T-helper 2 cell treated with Interferon-gamma antibody and Interleukin-4, amounts not matched to agents 100 ng/mL and 5 ng/mL, for 36 hours (primary cell): ENCODE results near the gene UBXN7. TPM values are rescaled to one million over a fixed set of nuclear protein-coding genes. Genes with fewer than 3 reads are reported as not detected.
"Not testable (repeated sequence)": the region's sequence is repeated elsewhere in the genome, so short reads cannot be mapped to it uniquely, and the experiment has no call there.

Source experiments
- intact Hi-C: fragments of 100-400 bp; cut with micrococcal nuclease; formaldehyde crosslinking; loops from one replicate; pipeline ENCODE4 v1.15.1; 2023
- total RNA-seq: library from RNA; stranded (reverse); gene quantifications from 2 replicates; pipeline ENCODE4 v1.2.3, GENCODE V29; 2022

The UBXN7 gene, protein sequence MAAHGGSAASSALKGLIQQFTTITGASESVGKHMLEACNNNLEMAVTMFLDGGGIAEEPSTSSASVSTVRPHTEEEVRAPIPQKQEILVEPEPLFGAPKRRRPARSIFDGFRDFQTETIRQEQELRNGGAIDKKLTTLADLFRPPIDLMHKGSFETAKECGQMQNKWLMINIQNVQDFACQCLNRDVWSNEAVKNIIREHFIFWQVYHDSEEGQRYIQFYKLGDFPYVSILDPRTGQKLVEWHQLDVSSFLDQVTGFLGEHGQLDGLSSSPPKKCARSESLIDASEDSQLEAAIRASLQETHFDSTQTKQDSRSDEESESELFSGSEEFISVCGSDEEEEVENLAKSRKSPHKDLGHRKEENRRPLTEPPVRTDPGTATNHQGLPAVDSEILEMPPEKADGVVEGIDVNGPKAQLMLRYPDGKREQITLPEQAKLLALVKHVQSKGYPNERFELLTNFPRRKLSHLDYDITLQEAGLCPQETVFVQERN
- 47.9 and 49.7 TPM in 2 replicates for total RNA-seq

DNA sequence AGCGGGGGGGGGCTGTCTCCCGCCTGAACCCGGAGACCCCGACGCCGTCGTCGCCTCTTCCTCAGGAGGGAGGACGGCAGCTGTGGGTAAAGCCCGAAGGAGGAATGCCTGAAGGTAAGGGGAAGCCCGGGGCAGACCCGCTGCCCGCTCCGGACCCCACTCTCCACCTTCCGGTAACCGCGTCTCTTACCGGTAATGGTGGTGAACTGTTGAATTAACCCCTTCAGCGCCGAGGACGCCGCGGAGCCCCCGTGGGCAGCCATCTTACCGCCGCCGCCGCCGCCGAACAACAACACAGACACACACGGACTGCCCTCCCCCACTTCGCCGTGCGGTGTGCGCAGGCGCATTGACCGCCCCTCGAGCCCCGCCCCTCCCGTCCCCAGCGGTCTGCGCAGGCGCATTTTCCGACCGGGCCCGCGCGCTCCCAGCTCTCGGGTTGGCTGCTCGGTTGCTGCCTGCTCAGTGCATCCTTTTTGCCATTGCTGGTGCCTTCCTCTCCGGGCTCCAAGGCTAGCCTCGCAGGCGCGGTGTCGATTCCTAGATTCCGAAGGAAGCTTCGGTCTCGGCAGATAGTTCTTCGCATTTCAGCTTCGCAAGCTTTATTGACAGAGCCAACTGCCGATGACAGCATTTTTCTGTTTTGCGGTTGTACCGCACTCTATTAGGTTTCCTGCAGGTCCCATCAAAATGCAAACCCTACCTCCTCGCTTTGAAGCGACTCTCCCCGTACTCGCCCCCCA is at the start of gene UBXN7:
Gene UBXN7 (minus strand): TSS at position 291 of the 743 bp plus-strand sequence. CDS start 28 bp downstream, at position 263.
- intact Hi-C loops = loop anchor here (1.0 to 10.0 kb wide), 8 partner anchors 71 to 537 kb away; partner anchors contain the start of genes CEP19, DYNLT2B, FBXO45 and PAK2

GRCh38 chr3:196477678-196478077 is 45.5 kb upstream of the UBXN7 start:
- intact Hi-C loops = no loop called here

GRCh38 chr3:196472286-196472685 is 40.1 kb upstream of the UBXN7 start:
- intact Hi-C loops = no loop called here

- intact Hi-C loops = no loop called here
These were observed 39.3 kb upstream of the UBXN7 start for GRCh38 chr3:196471551-196471950.

DNA sequence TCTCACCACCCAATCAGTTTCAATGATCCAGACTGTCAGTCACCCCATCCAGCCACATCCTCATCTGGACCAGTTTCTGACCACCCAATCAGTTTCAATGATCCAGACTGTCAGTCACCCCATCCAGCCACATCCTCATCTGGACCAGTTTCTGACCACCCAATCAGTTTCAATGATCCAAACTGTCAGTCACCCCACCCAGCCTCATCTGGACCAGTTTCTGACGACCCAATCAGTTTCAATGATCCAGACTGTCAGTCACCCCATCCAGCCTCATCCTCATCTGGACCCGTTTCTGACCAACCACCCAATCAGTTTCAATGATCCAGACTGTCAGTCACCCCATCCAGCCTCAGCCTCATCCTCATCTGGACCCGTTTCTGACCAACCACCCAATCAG is 38.0 kb upstream of the UBXN7 start:
- intact Hi-C loops = not testable (repeated sequence)

DNA sequence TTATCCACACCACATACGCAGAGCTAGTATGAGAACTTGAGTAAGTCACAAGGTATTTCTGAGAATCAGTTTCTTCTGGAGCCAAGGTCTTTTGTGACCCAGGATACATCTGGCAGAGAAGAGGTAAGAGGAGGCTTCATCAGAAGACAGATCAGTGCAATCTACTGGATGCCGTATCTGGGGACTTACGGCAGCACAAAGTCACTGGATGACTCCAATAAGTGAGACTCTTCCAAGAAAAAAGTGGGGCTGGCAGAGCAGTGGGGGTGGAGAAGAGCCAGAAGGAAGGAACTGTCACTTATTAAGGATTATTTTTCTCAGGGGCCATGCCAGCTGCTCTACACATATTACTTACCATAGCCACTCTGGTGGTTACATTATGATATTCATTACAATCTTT is 31.6 kb upstream of the UBXN7 start:
- intact Hi-C loops = no loop called here

DNA sequence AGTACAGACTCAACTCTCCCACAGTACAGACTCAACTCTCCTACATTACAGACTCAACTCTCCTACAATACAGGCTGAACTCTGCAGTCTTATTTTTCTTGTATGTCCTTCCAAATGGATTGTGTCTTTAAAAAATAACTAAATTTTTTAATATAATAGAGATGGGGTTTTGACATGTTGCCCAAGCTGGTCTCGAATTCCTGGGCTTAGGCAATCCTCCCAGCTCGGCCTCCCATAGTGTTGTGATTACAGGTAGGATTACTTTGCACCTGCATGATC is 31.2 kb upstream of the UBXN7 start:
- intact Hi-C loops = no loop called here

DNA sequence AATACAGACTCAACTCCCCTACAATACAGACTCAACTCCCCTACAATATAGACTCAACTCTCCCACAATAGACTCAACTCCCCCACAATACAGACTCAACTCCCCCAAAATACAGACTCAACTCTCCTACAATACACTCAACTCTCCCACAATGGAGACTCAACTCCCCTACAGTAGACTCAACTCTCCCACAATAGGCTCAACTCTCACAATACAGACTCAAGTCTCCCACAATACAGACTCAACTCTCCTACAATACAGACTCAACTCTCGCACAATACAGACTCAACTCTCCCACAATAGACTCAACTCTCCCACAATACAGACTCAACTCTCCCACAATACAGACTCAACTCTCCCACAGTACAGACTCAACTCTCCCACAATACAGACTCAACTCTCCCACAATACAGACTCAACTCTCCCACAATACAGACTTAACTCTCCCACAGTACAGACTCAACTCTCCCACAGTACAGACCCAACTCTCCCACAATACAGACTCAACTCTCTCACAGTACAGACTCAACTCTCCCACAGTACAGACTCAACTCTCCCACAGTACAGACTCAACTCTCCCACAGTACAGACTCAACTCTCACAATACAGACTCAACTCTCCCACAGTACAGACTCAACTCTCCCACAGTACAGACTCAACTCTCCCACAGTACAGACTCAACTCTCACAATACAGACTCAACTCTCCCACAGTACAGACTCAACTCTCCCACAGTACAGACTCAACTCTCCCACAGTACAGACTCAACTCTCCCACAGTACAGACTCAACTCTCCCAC is 30.7 kb upstream of the UBXN7 start:
- intact Hi-C loops = not testable (repeated sequence)

GRCh38 chr3:196458063-196458462 is 25.8 kb upstream of the UBXN7 start:
- intact Hi-C loops = no loop called here

DNA sequence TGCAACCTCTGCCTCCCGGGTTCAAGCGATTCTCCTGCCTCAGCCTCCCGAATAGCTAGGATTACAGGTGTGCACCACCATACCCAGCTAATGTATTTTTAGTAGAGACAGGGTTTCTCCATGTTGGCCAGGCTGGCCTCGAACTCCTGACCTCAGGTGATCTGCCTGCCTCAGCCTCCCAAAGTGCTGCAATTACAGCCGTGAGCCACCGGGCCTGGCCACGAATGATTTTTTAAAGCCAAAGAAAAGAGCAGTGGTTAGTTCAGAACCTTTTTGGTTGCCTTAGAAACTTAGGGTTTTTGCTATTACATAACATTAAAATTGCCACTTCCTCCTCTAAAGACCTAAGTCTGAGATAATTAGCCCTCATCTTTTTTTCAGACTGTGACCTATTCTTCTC is 25.2 kb upstream of the UBXN7 start:
- intact Hi-C loops = not testable (repeated sequence)

DNA sequence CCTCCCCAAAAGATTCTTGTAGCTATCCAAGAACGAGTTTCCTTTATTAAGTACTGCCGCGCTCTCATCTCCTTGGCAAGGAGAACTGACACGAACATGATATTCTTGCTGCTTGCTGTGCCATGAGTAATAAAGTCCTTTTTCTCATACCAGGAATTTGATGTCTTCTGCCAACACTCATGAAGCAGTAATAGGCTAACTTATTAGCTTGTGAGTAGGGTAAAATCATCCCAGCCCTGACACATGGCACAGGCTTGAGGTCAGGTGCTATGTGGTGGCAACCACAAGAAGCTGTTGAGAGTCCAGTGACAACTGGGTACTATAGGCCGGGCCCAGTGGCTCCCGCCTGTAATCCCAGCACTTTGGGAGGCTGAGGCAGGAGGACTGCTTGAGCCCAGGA is 22.7 kb upstream of the UBXN7 start:
- intact Hi-C loops = no loop called here

GRCh38 chr3:196445391-196445790 is 13.2 kb upstream of the UBXN7 start:
- intact Hi-C loops = not testable (repeated sequence)

DNA sequence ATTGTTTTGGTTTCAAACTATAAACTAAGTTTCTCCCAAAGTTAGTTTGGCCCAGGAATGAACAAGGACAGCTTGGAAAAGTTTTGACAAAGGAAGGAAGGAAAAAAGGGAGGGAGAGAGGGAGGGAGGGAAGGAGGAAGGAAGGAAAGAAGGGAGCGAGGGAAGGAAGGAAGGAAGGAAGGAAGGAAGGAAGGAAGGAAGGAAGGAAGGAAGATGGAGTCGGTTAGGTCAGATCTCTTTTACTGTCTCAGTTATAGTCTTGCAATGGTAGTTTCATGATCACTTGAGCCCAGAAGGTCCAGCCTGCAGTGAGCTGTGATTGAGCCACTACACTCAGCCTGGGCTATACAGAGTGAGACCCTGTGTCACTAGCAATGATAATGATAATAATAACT is 12.3 kb upstream of the UBXN7 start:
- intact Hi-C loops = no loop called here

DNA sequence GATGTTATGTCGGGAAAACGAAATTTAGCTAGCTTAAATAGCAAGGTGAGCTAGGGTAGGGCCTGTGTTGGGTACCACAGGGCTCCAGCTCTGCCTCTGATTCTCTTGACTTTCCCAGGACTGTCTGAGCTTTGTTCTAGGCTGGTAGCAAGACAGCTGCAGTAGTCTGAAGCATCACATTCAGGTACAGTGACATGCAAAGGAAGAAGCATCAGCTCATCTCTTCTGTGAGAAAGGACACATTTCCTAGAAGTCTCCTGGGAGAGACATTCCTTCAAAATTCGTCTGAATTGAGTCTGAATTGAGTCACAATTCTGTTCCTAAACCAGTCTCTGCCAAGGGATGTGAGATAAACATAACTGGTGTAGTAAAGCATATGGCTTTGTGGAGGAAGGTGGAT is 8.5 kb upstream of the UBXN7 start:
- intact Hi-C loops = no loop called here

DNA sequence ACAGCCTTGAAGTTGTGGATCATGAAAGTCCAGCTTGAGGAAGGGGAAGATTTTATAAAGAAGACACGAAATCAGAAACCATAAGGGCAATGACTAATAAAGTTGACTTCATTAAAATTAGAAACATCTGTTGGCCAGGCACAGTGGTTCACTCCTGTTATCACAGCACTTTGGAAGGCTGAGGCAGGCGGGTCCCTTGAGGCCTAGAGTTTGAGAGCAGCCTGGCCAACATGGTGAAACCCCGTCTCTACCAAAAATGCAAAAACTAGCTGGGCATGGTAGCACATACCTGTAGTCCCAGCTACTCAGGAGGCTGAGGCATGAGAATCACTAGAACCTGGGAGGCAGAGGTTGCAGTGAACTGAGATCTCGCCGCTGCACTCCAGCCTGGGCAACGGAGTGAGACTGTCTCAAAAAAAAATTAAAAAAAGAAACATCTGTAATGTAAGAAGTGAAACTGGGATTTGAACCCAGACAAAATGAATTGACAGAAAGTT is 7.9 kb upstream of the UBXN7 start:
- intact Hi-C loops = no loop called here

- intact Hi-C loops = loop anchor here (1.0 to 10.0 kb wide), 8 partner anchors 72 to 538 kb away; partner anchors contain the start of genes CEP19, DYNLT2B, FBXO45 and PAK2
These were observed 768 bp downstream of the UBXN7 start for GRCh38 chr3:196431181-196432136.

- intact Hi-C loops = no loop called here
These were observed 4.2 kb downstream of the UBXN7 start for GRCh38 chr3:196428041-196428440.

DNA sequence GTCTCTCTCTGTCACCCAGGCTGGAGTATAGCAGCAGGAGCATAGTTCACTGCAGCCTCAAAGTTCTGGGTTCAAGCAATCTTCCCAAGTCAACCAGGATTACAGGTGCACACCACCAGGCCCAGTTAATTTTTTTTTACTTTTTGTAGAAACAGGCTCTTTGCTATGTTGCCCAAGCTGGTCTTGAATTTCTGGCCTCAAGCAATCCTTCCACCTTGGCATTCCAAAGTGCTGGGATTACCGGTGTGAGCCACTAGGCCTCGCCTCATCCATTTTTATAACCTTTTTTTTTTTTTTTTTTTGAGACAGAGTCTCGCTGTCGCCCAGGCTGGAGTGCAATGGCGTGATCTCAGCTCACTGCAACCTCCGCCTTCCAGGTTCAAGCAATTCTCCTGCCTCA is 7.8 kb downstream of the UBXN7 start:
- intact Hi-C loops = not testable (repeated sequence)

DNA sequence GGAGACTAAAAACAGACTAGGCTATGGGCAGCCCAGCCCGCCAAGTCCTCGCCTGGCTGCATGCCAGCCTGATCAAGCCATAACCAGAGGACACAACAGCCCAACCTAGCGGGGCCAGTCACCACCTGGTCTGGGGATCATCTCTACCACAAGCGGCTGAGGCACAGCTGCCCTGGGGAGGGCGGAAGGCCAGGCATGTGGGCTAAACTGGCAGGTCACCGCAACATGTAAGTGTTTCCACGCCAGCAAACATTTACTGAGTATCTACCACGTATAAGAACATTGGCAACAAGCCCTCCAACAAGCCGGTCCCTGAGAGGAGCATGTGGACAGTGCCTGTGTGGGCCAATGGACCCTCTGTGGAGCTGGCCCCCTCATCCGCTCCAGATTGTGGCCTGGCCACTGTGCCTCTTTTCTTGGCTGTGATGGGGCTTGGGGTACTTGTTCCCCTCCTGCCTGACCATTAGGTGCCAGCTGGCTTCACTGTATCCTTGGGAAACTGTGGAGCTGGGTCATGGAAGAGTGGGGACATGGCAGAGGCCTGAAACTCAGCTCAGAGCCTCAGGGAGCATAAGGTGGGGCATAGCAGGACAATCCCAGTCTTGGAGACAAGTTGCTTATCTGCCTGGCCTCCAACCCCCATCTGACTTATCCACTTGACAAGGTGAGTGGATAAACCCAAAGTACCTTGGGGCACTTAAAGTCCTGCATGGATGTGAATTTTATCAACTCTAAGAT is 9.0 kb downstream of the UBXN7 start:
- intact Hi-C loops = no loop called here

- intact Hi-C loops = not testable (repeated sequence)
These were observed 10.6 kb downstream of the UBXN7 start for GRCh38 chr3:196421668-196422067.
